ENCODE data around the gene SMC6. TPM values are rescaled to one million over a fixed set of nuclear protein-coding genes. Genes with fewer than 3 reads are reported as not detected.
A peak's percentile ranks its signal among the peaks of the same experiment; 100 is the strongest.

The SMC6 gene, protein sequence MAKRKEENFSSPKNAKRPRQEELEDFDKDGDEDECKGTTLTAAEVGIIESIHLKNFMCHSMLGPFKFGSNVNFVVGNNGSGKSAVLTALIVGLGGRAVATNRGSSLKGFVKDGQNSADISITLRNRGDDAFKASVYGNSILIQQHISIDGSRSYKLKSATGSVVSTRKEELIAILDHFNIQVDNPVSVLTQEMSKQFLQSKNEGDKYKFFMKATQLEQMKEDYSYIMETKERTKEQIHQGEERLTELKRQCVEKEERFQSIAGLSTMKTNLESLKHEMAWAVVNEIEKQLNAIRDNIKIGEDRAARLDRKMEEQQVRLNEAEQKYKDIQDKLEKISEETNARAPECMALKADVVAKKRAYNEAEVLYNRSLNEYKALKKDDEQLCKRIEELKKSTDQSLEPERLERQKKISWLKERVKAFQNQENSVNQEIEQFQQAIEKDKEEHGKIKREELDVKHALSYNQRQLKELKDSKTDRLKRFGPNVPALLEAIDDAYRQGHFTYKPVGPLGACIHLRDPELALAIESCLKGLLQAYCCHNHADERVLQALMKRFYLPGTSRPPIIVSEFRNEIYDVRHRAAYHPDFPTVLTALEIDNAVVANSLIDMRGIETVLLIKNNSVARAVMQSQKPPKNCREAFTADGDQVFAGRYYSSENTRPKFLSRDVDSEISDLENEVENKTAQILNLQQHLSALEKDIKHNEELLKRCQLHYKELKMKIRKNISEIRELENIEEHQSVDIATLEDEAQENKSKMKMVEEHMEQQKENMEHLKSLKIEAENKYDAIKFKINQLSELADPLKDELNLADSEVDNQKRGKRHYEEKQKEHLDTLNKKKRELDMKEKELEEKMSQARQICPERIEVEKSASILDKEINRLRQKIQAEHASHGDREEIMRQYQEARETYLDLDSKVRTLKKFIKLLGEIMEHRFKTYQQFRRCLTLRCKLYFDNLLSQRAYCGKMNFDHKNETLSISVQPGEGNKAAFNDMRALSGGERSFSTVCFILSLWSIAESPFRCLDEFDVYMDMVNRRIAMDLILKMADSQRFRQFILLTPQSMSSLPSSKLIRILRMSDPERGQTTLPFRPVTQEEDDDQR
- 14.2 TPM for total RNA-seq
- long read RNA-seq, full-length matches to known transcripts: 4 of 31 reads
- long read RNA-seq, partial matches to known transcripts: 19 of 31 reads
- long read RNA-seq, other reads (novel, unspliced or antisense): 8 of 31 reads

DNA sequence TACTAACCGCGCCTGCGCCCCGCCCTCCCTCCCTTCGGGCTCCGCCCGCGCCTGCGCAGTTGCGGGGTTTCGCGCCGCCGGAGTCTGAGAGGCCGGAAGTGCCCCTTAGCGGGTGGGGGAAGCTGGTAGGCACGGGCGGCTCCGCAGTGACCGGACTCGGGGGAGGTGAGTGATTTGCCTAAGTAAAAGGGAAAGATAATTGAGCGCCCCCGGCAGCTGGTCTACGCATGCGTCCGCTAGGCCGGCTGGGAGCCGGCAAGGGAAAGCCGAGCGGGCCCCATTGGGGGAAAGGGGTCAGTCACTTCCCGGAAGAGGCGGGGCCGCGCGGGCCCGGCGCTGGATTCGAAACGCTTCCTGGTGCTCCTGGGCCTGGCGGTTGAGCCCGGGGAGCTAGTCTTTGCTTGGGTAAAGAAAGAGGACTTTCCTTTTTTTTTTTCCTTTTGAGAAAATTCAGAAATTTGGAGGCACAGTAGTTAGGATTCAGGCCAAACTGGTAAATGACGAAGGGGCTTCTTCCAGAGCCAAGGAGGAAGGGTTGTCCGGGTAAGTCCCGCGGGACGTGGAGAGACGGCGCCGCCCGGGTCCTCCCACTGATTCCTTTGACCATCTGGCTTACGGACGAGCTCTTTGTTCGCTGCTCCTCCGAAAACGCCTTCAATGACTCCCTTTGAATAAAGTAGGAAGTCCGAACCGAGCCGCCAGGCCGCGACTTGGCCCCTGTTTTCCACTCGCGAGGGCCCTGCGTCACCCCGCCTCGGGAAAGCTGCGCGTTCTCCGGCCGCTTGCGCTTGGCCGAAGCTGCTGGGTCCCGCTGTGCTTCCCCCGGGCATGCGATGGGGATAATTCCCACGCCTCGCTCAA lies at the start of gene SMC6, which contains the start of gene GEN1:
TSS of gene SMC6 (minus strand) at position 8 of the 861 bp plus-strand sequence. CDS start 7,864 bp downstream, outside the sequence.
TSS of gene GEN1 (plus strand) at position 336 of the 861 bp plus-strand sequence. CDS start 5,806 bp downstream, outside the sequence.
- DNase-seq (peak; percentile 94), ATAC-seq (peak; percentile 98)
- intact Hi-C loops (cut with micrococcal nuclease): no loop called here

DNA sequence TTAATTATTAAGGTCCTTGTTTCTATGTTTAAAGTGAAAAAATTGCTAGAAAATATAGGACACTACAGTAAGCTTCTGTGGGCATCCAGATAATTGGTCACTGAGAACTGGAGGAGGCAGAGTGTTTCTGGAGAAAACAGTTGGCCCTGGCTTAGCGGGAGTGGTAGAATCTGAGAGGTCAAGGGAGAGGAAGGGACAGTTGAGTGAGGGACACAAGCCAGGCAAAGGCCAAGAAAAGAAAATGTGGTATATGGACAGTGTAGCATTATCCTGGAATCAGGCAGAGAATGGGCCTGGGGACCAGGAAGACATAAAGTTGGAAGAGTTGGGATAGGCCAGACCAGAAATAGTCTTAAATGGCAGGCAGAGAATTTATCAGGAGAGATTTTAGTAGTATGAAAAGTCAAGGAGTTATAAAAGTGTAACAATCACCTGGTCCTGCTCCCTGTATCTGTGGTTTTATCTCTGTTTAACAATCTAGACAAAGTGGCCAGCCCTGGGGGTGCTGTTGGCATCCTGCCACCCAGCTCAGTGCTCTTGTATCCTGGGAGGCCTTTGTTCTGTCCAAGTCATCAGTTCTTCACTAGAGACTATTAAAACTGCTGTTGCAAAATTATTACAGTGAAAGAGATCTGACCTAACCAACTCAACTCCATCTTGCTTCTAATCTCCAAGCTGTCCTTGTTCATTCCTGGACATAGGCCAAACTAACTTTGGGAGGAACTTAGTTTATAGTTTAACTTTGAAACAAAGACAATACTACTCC lies 47.3 kb upstream of the SMC6 start:
- ATAC-seq: no peak
- intact Hi-C loops (cut with micrococcal nuclease): no loop called here
- DNase-seq: no peak

DNA sequence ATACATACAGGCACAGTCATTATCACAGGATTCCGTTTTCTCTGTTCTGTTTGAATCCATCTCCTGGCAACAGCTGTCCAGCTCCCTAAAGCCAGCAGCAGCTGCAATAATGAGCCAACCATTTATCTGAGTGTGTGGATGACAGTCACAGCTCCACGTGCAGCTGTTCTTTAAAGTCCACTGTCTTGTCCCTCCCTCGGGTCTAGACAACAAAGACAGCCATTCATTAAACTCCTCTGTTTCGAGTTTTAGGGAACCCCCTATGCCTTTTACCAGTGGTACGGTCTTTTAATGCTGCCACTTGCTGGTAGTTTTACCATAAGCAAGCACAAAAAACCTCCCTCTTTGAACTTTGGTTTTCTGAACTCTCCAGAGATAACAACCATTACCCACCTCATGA lies 46.6 kb upstream of the SMC6 start:
- ATAC-seq (peak; percentile 93), DNase-seq (no peak)
- intact Hi-C loops (cut with micrococcal nuclease): no loop called here

DNA sequence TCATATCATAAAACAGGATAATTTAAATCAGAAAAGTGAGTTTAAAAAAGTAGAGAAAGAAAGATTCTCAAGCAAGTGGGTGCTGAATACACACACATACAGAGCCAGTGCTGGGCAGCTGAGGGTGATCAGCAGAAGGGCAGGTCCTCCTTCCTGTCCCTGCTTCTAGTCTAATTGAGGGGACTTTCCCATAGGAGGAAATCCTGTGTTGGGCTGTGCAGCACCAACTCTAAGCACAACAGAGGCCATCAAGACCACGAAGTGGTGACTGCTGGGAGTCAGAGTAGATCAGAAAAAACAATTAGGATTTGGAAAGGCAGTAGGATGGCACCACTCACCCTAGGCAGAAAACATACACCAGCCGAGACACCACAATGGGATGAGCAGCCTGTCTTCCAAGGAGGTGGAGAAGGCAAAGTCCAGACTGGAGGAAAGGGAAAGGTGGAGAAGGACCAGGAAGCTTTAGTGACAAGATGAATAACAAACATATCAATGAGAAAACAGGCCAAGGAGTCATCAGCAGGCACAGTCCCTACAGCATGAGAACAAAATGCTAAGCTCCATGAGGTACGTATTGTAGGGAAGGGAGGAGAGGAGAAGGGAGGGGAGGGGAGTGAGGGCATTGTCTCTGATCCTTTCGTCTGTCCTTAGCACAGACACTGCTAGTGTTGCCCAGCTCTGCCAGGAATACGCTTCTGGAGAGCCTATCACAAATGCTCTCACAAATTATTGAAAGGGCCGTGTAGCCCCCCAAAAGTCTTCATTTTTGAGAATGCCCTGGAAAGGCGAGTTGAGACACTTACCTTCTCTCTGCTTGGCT lies 45.9 kb upstream of the SMC6 start:
- intact Hi-C loops (cut with micrococcal nuclease): no loop called here
- no peak for DNase-seq
- ATAC-seq: peak; percentile 77

DNA sequence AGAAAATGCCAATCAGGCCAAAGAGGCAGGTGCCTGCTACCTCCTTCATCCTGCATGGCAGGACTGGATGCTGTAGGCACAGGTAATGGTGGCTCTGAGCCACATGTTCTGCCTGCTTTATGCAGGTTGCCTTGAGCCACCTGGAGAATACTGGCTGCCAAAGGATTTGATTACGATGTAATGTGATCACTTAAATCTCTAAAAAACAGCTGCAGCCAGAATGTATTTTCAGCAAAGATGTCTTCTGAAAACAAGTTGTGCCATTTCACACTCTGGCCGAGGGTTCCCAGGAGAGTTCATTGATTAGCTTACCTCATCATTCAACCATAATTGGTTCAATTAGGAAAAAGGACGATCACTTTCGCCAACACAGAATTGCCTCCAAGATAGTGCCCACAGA lies 44.7 kb upstream of the SMC6 start:
- intact Hi-C loops (cut with micrococcal nuclease): no loop called here
- DNase-seq (no peak), ATAC-seq (no peak)

DNA sequence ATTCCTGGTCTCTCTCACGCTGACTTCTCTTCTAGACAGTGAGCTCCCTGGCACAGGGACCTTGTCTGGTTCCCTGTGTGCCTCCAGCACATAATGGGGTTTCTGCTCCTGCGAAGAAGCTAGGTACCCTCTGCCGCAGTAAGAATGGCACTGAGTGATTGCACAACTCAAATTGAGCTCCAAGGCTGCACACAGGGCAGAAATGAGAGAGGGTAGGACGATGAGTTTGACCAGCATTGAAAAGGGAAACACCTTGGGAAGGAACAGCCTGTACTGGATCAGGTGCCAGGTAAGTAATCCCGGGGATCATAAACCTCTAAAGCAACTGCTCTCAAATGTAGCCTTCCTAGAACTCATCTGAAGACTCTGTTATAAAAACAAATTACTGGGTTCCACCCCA lies 41.7 kb upstream of the SMC6 start:
- DNase-seq (no peak), ATAC-seq (no peak)
- intact Hi-C loops (cut with micrococcal nuclease): no loop called here

DNA sequence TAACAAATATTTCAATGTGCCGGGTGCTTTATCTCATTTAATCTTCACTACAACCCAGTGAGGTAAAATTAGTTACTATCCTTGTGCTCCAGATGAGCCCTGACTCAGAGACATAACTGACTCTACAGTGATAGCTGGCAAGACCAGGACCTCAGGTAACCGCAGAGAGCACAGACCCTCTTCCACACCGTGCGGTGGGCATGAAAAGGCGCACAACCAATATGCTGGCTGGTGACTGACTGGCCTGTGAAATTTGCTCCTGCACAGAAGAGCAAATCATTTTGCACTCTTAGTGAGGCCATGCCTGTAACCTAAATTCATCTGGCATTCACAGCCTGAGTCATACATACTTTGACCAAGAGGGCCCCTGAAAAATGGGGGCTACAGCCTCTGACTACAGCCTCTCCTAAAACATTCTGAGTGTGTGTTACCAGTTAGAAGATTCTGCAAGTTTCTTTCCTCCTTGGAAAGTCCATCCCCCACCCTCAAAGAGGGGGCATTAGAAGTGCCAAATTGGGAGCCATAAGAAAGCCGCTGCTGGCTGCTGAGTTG lies 40.3 kb upstream of the SMC6 start:
- no peak for DNase-seq
- intact Hi-C loops (cut with micrococcal nuclease): no loop called here
- no peak for ATAC-seq

DNA sequence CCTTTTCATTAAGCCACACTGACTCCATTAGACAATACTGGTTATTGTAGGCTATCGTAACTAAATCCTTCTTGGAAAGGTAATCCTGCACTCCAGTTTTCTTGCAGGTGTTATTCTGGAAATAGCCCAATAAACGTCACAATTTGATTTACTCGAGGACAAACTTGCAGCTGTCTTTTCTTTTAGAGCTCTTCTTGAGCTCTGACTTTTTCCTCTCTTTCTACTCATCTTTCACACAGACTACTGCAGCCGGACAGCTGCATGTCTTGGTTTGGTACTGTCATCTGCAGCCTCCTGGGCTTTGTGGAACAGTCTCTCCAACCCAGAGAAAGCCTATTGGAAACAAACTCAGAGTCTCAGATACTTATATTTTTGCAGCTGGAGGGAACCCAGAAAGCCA lies 39.7 kb upstream of the SMC6 start:
- intact Hi-C loops (cut with micrococcal nuclease): no loop called here
- ATAC-seq (no peak), DNase-seq (no peak)

DNA sequence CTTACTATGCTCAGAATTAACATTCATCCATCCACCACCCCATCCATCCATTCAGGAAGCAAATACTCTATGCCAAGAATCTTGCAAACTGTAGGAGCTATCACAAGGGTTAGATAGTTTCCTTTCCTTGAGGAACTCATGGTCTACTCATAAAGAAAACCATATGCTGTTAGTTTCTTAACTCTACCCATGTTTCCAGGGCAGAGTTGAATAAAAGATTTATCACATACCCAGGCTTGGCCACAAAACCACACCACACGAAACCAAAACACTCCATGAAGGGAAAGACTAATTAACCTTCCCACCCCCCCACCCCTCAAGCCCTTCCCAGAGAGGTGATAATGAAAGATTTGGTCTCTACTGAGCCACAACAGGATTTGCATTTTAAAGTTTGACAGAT lies 38.9 kb upstream of the SMC6 start:
- DNase-seq (no peak), ATAC-seq (no peak)
- intact Hi-C loops (cut with micrococcal nuclease): no loop called here

DNA sequence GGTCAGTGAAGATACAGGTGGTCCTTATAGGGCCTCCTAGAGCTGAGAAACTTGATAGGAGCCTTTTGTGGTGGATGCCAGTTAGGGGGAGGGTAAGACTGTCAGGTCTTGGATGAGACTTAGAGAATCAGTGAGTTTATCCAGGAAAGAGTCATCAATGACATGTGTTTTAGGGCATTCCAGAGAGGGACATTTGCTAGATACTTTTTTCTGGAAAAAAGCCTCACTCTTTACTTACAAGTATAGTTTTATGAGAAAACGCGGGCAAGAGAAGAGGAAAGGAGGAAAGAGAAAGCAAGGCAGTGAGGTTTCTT lies 38.2 kb upstream of the SMC6 start:
- intact Hi-C loops (cut with micrococcal nuclease): no loop called here
- DNase-seq (no peak), ATAC-seq (no peak)

DNA sequence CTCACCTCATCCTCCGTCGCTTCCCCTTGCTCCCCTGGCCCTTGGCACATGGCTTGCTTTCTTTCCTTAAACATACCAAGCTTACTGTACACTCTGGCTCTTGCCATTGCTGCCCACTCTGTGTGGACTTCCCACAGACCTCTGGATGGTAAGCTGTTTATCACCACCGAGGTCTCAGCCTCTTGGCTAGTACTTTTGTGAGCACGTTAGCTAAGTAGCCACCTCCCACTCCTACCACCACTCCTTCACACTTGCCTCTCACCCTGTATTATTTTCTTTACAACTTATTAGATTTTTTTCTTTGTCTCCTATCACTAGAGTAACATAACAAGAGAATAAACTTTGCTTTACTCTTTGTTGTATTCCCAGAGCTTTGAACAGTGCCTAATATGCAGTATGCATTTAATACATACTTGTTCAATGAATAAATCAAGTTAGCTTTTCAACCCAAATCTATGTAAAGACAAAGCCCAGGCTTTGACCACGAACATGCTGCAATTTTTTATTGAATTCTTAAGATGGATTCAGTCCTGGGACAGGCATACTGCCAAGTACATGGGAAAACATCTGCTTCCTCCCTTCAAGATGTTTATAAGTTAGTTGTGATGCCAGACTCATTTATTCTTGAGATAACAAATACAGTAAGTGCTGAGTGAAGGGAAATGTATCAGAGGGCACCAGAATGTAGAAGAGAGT lies 37.7 kb upstream of the SMC6 start:
- DNase-seq: no peak
- no peak for ATAC-seq
- intact Hi-C loops (cut with micrococcal nuclease): no loop called here

DNA sequence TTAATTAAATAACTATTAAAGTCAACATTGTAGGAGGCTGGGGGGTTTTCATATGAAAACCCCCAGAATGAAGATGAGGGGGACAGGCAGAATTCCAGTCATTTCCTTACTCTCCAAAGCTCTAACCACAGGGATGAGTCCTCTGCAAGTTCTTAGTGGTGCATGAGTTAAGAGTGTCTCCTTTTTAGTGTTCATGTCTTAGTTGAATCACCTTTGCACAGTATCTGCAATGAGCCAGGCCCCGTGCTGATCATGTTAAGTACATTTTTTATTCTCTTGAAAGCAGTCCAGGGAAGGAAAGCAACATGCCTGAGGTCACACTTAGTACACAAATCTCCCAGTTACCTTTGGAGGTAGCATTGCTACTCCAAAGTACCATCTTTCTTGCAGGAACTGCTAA lies 36.9 kb upstream of the SMC6 start:
- ATAC-seq: no peak
- intact Hi-C loops (cut with micrococcal nuclease): no loop called here
- no peak for DNase-seq

DNA sequence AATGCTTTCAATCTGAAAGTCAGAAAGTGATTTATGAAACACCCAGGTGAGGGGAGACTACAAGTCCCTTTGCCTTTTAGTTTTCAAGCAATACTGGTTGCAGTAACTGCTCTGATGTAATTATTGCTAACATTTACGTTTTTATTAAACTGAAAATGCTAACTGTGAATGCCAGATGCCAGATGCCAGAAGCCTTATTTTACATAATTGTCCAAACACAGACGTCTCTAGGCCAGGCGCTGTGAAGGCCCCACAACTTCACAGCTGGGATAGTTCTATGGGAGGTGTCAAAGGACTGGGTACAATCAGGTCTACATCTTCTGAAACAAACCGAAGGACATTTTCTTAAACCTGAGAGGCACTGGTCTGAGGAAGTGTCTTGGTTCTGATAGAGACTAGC lies 35.2 kb upstream of the SMC6 start:
- no peak for DNase-seq
- intact Hi-C loops (cut with micrococcal nuclease): no loop called here
- no peak for ATAC-seq

DNA sequence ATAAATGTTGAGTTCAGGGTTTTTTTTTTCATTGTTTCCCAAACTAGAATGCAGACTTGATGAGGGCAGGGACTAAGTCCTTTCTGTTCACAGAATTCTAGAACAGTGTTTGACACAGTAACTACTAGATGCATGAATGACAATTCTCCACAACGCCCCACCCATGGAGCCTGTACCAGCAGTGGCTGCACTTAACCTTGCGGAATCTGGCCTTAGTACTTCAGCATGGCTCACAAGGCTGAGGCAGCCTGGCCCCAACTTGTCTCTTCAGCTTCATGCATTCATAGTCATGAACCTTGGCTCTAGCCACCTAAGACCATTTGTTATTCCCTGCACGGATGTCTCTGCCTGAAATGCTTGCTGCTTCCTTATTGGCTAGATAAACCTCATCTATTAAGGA lies 33.1 kb upstream of the SMC6 start:
- no peak for ATAC-seq
- intact Hi-C loops (cut with micrococcal nuclease): no loop called here
- DNase-seq: no peak

DNA sequence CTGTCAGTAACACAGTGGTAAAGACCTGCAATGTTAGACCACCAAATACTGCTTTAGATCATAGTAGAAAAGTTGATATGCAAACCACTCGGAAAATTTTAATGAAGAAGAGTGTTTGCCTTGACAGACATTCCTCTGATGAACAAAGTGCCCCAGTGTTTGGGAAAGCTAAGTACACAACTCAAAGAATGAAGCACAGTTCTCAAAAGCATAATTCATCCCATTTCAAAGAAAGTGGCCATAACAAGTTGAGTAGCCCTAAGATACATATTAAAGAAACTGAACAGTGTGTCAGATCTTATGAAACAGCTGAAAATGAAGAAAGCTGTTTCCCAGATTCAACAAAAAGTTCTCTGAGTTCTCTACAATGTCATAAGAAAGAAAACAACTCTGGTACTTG lies 27.9 kb upstream of the SMC6 start:
- no peak for DNase-seq
- intact Hi-C loops (cut with micrococcal nuclease): no loop called here
- no peak for ATAC-seq

DNA sequence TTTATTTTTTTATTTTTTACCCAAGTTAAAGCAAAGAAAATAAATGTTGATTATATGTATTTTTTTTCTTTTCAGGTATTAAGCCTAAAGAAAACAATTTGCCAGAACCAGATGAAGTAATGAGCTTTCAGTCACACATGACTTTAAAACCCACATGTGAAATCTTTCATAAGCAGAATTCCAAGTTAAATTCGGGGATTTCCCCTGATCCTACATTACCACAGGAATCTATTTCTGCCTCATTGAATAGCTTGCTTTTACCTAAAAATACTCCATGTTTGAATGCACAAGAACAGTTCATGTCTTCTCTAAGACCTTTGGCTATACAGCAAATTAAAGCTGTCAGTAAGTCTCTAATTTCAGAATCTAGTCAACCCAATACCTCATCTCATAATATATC lies 26.9 kb upstream of the SMC6 start:
- intact Hi-C loops (cut with micrococcal nuclease): no loop called here
- ATAC-seq: no peak
- no peak for DNase-seq

DNA sequence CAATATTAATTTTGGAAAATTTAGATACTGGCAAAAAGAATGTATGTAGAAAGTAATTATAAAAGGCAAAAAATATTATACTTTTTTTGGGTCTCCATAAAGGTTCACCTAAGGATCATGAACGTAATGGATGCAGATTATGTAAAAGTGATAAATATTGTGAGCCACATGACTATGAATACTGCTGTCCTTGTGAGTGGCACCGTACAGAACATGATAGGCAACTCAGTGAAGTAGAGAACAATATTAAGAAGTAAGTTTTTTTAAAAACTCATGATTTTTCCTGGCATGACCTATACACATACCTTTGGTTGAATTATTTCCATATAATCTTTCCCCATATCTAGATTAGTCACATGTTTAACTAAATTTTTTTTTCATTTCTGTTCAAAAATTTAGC lies 18.9 kb upstream of the SMC6 start:
- intact Hi-C loops (cut with micrococcal nuclease): no loop called here
- no peak for DNase-seq
- ATAC-seq: peak; percentile 50

Data from left ventricle myocardium superior (tissue), 1 donor.